CD8-positive, alpha-beta memory T cell (primary cell): ENCODE measurements around the gene LIPC. TPM values are rescaled to one million over a fixed set of nuclear protein-coding genes. Genes with fewer than 3 reads are reported as not detected.

Source experiments
- CTCF ChIA-PET: fragments of 350-600 bp; sonication (Branson Sonifier 250); formaldehyde crosslinking; loops from one replicate; lab custom pipeline; 2021; ENCODE audit warnings: antibody characterized with exemption; lab: Charles Lee
- POLR2A ChIA-PET: fragments of 350-600 bp; sonication (Branson Sonifier 250); formaldehyde crosslinking; loops from one replicate; lab custom pipeline; 2021; ENCODE audit warnings: antibody characterized with exemption; lab: Charles Lee
- DNase-seq, 5 donors: peaks; one replicate each; pipeline versions ENCODE4 v3.0.0 to v3.0.0-alpha.2; 2020 to 2022; ENCODE audit warnings: mixed read lengths in 1 of 5
- H3K27ac ChIP-seq: one replicate; pipeline ENCODE4 v1.7.0; 2013; ENCODE audit warnings: low read depth, mild to moderate bottlenecking, low read length, moderate library complexity
- H3K27me3 ChIP-seq: 2 replicates; pipeline ENCODE4 v1.7.0; 2013; ENCODE audit warnings: low read length, mild to moderate bottlenecking; ENCODE audit not compliant: insufficient read depth, poor library complexity, severe bottlenecking
- H3K36me3 ChIP-seq: 2 replicates; pipeline ENCODE4 v1.7.0; 2013; ENCODE audit warnings: mild to moderate bottlenecking, low read length, moderate library complexity; ENCODE audit not compliant: insufficient read depth
- H3K4me1 ChIP-seq: 2 replicates; pipeline ENCODE4 v1.7.0; 2013; ENCODE audit warnings: mild to moderate bottlenecking, low read length, moderate library complexity; ENCODE audit not compliant: insufficient read depth
- H3K4me3 ChIP-seq: 2 replicates; pipeline ENCODE4 v1.7.0; 2013; ENCODE audit warnings: mild to moderate bottlenecking, low read length
- H3K9me3 ChIP-seq: 2 replicates; pipeline ENCODE4 v1.7.0; 2013; ENCODE audit warnings: mild to moderate bottlenecking, low read length
- H3K27ac Mint-ChIP-seq, 8 donors: one replicate each; pipeline ENCODE4 v1.8.0; 2020 to 2021; ENCODE audit warnings: mixed read lengths in 8 of 8, mild to moderate bottlenecking in 6 of 8, inconsistent platforms in 3 of 8, moderate library complexity in 3 of 8
- H3K27me3 Mint-ChIP-seq, 2 donors: one replicate each; pipeline ENCODE4 v1.8.0; 2020 to 2021; ENCODE audit warnings: mixed read lengths in 2 of 2, mild to moderate bottlenecking in 1 of 2, moderate library complexity in 1 of 2
- H3K36me3 Mint-ChIP-seq, 3 donors: one replicate each; pipeline ENCODE4 v1.8.0; 2020 to 2021; ENCODE audit warnings: mixed read lengths in 3 of 3, inconsistent platforms in 1 of 3, mild to moderate bottlenecking in 1 of 3
- H3K4me1 Mint-ChIP-seq, 3 donors: one replicate each; pipeline ENCODE4 v1.8.0; 2020 to 2021; ENCODE audit warnings: mixed read lengths in 3 of 3, inconsistent platforms in 1 of 3, mild to moderate bottlenecking in 1 of 3
- H3K4me3 Mint-ChIP-seq, 7 donors: one replicate each; pipeline ENCODE4 v1.8.0; 2020 to 2021; ENCODE audit warnings: mixed read lengths in 7 of 7, mild to moderate bottlenecking in 6 of 7, moderate library complexity in 4 of 7, inconsistent platforms in 2 of 7
- H3K9me3 Mint-ChIP-seq, 5 donors: one replicate each; pipeline ENCODE4 v1.8.0; 2020 to 2022; ENCODE audit warnings: mixed read lengths in 5 of 5, mild to moderate bottlenecking in 3 of 5, moderate library complexity in 2 of 5, inconsistent platforms in 1 of 5
- polyA plus RNA-seq: library from polyadenylated mRNA; unstranded; fragments of 300-500 nt; fragmentation: Illumina TruSeq; gene quantifications from one replicate; pipeline ENCODE4 v1.2.3, GENCODE V29; 2021
- total RNA-seq, 2 experiments: library from RNA; stranded (reverse); gene quantifications; one replicate each; pipeline ENCODE4 v1.2.3, GENCODE V29; 2021

Gene LIPC
- total and polyA plus RNA-seq, 3 experiments from 2014 or later: 0.28 to 1.5 (median 0.47) TPM

DNA sequence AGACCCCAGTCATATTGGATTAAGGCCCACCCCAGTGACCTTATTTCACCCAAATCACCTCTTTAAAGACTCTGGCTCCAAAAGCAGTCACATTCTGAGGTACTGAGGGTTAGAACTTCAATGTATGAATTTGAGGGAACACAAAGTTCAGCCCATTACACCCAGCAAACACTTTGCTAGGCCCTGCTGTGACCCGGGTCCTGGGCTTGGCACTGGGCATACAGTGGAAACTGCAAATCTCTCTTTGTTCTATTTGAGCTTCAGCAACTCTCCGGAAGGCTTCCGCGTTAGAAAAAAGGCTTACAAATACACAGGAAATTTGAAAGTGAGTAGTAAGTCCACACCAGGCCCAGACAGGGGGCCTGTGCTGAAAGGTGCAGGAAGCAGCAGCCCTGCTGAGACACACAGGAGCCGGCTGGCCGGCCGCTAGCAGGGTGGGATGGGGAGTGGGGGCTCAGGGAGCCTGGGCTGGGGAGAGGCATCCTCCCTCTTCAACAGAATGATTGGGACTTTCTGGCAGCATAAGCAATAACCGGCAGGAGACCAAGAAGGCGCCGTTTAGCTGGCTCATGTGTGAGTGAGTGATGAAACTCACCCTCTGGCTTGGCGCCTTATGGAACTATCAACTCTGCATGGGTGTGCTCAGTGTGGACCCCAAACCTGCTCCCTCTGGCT, 13.0 kb downstream of the LIPC start:
- H3K4me3 Mint-ChIP-seq: peak overlapping the region in 1 of 7 donors; percentile 15
- ChIA-PET POLR2A (no interaction called here), CTCF (no interaction called here)
- Histone ChIP-seq H3K4me3 (no peak overlapping the region), H3K4me1 (peaks cover 6% of the 10 kb centered on the region), H3K36me3 (no peaks in the 10 kb centered on the region), H3K27ac (no peak overlapping the region), H3K9me3 (no peaks in the 10 kb centered on the region), H3K27me3 (no peaks in the 10 kb centered on the region)
- peak overlapping the region in 3 of 8 donors; percentile 4 to 84 (median 43) for H3K27ac Mint-ChIP-seq
- peak in 1 of 5 donors; percentile 19 for DNase-seq
- peaks cover 0 to 1% of the 10 kb centered on the region in 2 donors for H3K27me3 Mint-ChIP-seq
- H3K36me3 Mint-ChIP-seq: peaks cover 0 to 9% (median 0%) of the 10 kb centered on the region in 3 donors
- H3K9me3 Mint-ChIP-seq: no peaks in the 10 kb centered on the region
- H3K4me1 Mint-ChIP-seq: peaks cover 0 to 32% (median 3%) of the 10 kb centered on the region in 3 donors

DNA sequence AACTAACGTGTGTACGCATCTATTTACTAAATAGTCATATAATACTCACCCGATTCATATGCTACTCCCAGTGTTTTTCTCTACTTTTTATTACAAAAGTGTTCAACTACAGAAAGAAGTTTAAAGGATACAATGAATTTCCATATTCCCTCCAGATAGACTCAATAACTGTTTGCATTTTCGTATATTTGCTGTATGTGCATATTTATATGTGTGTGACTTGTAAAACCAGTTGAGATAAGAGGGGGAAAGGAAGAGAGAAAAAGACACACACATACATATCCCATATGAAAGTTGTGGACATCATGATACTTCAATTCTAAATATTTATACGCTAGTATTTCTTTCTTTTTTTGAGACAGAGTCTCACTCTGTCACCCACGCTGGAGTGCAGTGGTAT, 14.1 kb downstream of the LIPC start:
- CTCF ChIA-PET: no interaction called here

DNA sequence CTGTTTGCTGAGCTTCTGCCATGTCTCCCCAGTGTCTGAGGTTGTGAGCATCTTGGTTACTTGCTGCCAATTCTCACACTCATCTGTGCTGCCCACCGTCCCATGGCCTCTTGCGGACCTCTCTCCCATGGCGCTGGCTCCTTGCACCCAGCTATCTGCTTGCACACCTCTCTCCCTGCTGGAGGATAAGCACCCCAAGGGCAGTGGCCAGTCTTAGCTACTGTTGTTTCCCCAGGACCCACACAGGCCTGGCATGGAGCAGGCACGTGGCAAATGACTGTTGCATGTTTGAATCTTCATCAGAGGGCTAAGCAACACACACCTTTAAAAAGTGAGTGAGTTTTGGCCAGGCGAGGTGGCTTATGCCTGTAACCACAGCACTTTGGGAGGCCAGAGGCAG, 14.7 kb downstream of the LIPC start:
- H3K9me3 ChIP-seq: no peaks in the 10 kb centered on the region
- peaks cover 0 to 1% of the 10 kb centered on the region in 2 donors for H3K27me3 Mint-ChIP-seq
- ChIA-PET POLR2A (no interaction called here), CTCF (interaction anchor here (1.1 kb wide), 1 partner anchor 25 kb away, joined by 3 read pairs; no protein-coding TSS in a partner anchor)
- H3K36me3 ChIP-seq: no peaks in the 10 kb centered on the region
- no peak overlapping the region for H3K27ac Mint-ChIP-seq
- H3K4me3 ChIP-seq: no peak overlapping the region
- peaks cover 6% of the 10 kb centered on the region for H3K4me1 ChIP-seq
- peaks cover 0 to 17% (median 3%) of the 10 kb centered on the region in 3 donors for H3K4me1 Mint-ChIP-seq
- peaks cover 0 to 16% (median 0%) of the 10 kb centered on the region in 3 donors for H3K36me3 Mint-ChIP-seq
- no peak overlapping the region for H3K27ac ChIP-seq
- H3K27me3 ChIP-seq: no peaks in the 10 kb centered on the region
- H3K4me3 Mint-ChIP-seq: no peak overlapping the region
- H3K9me3 Mint-ChIP-seq: no peaks in the 10 kb centered on the region
- DNase-seq: no peak

More for the DNA sequence above, 14.1 kb downstream of the LIPC start:
- peaks cover 0 to 1% of the 10 kb centered on the region in 2 donors for H3K27me3 Mint-ChIP-seq
- H3K4me3 Mint-ChIP-seq: peak overlapping the region in 1 of 7 donors; percentile 24
- H3K36me3 ChIP-seq: no peaks in the 10 kb centered on the region
- H3K27ac Mint-ChIP-seq: peak overlapping the region in 1 of 8 donors; percentile 84
- no peaks in the 10 kb centered on the region for H3K9me3 Mint-ChIP-seq
- peaks cover 0 to 15% (median 0%) of the 10 kb centered on the region in 3 donors for H3K36me3 Mint-ChIP-seq
- peaks cover 0 to 22% (median 3%) of the 10 kb centered on the region in 3 donors for H3K4me1 Mint-ChIP-seq
- H3K4me1 ChIP-seq: peaks cover 6% of the 10 kb centered on the region
- no peaks in the 10 kb centered on the region for H3K27me3 ChIP-seq
- no peak overlapping the region for H3K4me3 ChIP-seq
- DNase-seq: no peak
- POLR2A ChIA-PET: no interaction called here
- H3K9me3 ChIP-seq: no peaks in the 10 kb centered on the region
- H3K27ac ChIP-seq: no peak overlapping the region

DNA sequence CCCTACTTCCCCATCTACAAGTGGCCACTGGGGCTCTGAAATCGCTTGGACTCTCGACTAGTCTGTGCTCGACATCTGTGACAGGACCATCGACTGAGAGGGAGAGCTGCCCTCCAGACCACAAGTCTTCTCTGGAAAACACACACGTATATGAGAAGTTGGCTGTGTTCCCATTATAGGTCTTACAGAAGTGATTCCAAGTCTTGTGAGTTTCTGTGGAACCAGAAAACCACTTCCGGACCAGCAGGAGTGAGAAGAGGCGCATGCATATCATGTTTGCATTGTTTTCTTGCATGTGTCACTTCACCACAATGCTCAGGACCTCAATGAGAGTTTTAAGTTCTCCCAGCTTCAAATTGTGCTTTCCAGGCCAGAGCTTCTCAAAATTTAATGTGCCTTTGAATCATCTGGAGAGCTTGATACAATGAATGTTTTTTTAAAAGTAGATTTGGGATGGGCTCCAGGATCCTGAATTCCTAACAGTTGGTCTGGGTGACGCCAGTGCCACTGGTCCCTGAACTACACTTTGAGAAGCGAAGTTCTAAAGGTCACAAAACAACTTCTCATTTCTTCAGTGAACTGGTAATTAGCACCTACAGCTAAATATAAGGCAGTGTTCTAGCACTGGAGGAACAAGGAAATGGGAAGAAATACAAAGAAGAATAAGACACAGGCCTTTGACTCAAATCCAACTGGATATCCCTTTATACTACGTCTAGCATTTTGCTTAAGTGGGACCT, 15.7 kb downstream of the LIPC start:
- Histone ChIP-seq H3K36me3 (no peaks in the 10 kb centered on the region), H3K27ac (no peak overlapping the region), H3K4me1 (peaks cover 6% of the 10 kb centered on the region), H3K9me3 (no peaks in the 10 kb centered on the region), H3K27me3 (no peaks in the 10 kb centered on the region), H3K4me3 (no peak overlapping the region)
- H3K4me1 Mint-ChIP-seq: peaks cover 0 to 10% (median 3%) of the 10 kb centered on the region in 3 donors
- peaks cover 0 to 1% of the 10 kb centered on the region in 2 donors for H3K27me3 Mint-ChIP-seq
- no peak for DNase-seq
- peak overlapping the region in 1 of 8 donors; percentile 77 for H3K27ac Mint-ChIP-seq
- H3K9me3 Mint-ChIP-seq: no peaks in the 10 kb centered on the region
- ChIA-PET CTCF (interaction anchor here (1.1 kb wide), 1 partner anchor 26 kb away, joined by 3 read pairs; no protein-coding TSS in a partner anchor), POLR2A (interaction anchor here (0.6 kb wide), 1 partner anchor 126 kb away, joined by 3 read pairs; no protein-coding TSS in a partner anchor)
- no peak overlapping the region for H3K4me3 Mint-ChIP-seq
- peaks cover 0 to 20% (median 0%) of the 10 kb centered on the region in 3 donors for H3K36me3 Mint-ChIP-seq

DNA sequence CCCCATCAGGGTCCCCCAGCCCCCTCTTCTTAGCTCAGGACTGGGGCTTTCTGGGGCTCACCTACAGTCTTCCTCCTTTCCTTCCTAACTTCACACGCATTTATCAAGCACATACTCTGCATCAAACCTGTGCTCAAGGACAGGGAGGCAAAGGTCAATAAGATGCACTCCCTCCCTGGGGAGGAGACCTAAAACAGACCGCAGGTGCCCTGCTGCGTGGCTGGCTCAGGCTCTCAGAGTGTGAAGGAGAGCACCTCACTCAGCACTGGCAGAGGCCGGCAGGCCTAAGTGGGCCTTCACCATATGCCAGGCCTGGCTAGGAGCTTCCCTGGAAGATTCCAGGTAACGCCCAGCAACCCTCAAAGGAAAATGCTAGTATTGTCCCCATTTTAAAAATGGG, 16.5 kb downstream of the LIPC start:
- peak overlapping the region in 3 of 8 donors; percentile 13 to 38 (median 27) for H3K27ac Mint-ChIP-seq
- POLR2A ChIA-PET: no interaction called here
- peaks cover 0 to 10% (median 3%) of the 10 kb centered on the region in 3 donors for H3K4me1 Mint-ChIP-seq
- peaks cover 0 to 27% (median under 1%) of the 10 kb centered on the region in 3 donors for H3K36me3 Mint-ChIP-seq
- Histone ChIP-seq H3K27me3 (no peaks in the 10 kb centered on the region), H3K27ac (no peak overlapping the region), H3K4me3 (no peak overlapping the region), H3K9me3 (no peaks in the 10 kb centered on the region), H3K36me3 (no peaks in the 10 kb centered on the region), H3K4me1 (peaks cover 6% of the 10 kb centered on the region)
- no peak overlapping the region for H3K4me3 Mint-ChIP-seq
- H3K9me3 Mint-ChIP-seq: no peaks in the 10 kb centered on the region
- CTCF ChIA-PET: no interaction called here
- H3K27me3 Mint-ChIP-seq: peaks cover 0 to 1% of the 10 kb centered on the region in 2 donors
- DNase-seq: no peak

DNA sequence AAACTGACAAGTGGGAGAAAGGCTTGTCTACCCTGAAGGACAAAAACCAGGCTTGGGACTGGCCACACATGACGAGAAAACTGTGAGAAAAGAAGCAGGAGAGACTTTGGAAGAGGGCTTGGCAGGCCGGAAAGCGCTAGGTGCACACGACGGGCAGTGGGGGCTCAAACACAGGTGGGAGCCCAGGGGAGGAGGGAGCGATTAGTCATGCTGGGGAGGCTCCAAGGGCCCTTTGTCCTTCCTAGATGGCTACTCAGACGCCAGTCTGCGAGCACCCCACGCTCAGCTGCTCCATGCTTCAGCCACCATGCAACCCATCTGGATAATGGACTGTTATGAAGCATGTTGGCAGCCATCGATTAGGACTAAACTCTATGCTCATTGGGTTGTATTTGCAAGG, 17.1 kb downstream of the LIPC start:
- Mint-ChIP-seq H3K36me3 (peaks cover 0 to 28% (median 2%) of the 10 kb centered on the region in 3 donors), H3K9me3 (no peaks in the 10 kb centered on the region), H3K27ac (peak overlapping the region in 1 of 8 donors; percentile 13), H3K4me1 (peaks cover 0 to 10% (median 0%) of the 10 kb centered on the region in 3 donors), H3K27me3 (peaks cover 0 to 1% of the 10 kb centered on the region in 2 donors), H3K4me3 (no peak overlapping the region)
- ChIA-PET CTCF (no interaction called here), POLR2A (no interaction called here)
- Histone ChIP-seq H3K9me3 (no peaks in the 10 kb centered on the region), H3K4me3 (no peak overlapping the region), H3K36me3 (no peaks in the 10 kb centered on the region), H3K27ac (no peak overlapping the region), H3K4me1 (peaks cover 6% of the 10 kb centered on the region), H3K27me3 (no peaks in the 10 kb centered on the region)
- DNase-seq: no peak

DNA sequence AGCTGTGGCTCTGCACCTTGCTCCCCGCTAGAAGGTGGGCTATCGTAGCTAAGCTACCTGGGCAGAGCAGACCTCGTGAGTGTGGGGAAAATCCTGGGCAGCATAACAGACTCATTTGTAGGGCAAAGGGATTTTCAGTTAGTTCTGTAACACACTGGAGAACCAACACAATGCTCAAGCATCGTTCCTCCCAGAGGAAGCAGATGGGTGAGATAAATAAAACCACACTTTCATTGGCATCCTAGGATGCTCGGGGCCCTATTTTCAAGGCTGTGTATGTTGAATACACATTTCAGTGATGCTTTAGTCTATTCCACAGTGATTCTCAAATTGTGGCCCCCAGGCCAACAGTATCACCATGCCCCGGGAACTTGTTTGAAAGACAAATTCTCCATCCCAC, 20.0 kb downstream of the LIPC start:
- DNase-seq: peak in 1 of 5 donors; percentile 13
- Histone ChIP-seq H3K36me3 (no peaks in the 10 kb centered on the region), H3K4me3 (no peak overlapping the region), H3K9me3 (no peaks in the 10 kb centered on the region), H3K27ac (no peak overlapping the region), H3K27me3 (no peaks in the 10 kb centered on the region), H3K4me1 (peaks cover 6% of the 10 kb centered on the region)
- POLR2A ChIA-PET: no interaction called here
- Mint-ChIP-seq H3K27me3 (peaks cover 0 to 1% of the 10 kb centered on the region in 2 donors), H3K36me3 (peaks cover 0 to 25% (median 5%) of the 10 kb centered on the region in 3 donors), H3K9me3 (no peaks in the 10 kb centered on the region), H3K27ac (no peak overlapping the region), H3K4me1 (peaks cover 2 to 21% (median 5%) of the 10 kb centered on the region in 3 donors), H3K4me3 (no peak overlapping the region)
- CTCF ChIA-PET: no interaction called here

DNA sequence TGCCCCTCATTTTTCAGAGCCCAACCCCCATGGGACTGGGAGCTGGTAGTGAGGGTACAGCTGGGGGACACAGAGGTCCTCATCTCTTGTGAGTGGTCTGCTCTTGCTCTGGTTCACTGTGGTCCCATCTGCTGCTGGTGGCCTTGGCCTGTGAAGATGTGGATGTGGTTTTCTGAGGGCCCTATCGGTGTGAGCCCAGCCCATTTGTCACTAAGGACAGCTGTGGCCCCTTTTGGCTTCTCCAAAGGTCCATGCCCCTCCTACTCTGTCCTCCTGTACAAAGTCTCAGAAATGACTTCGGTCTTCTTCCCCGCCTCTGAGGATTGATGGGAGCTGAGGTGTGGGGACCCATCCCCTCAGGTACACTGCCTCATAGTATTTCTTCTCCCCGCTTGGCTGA, 21.0 kb downstream of the LIPC start:
- Histone ChIP-seq H3K27ac (no peak overlapping the region), H3K4me3 (no peak overlapping the region), H3K9me3 (no peaks in the 10 kb centered on the region), H3K27me3 (no peaks in the 10 kb centered on the region), H3K4me1 (peaks cover 1% of the 10 kb centered on the region), H3K36me3 (no peaks in the 10 kb centered on the region)
- ChIA-PET CTCF (no interaction called here), POLR2A (no interaction called here)
- Mint-ChIP-seq H3K9me3 (no peaks in the 10 kb centered on the region), H3K27ac (peak overlapping the region in 1 of 8 donors; percentile 74), H3K36me3 (peaks cover 0 to 25% (median 5%) of the 10 kb centered on the region in 3 donors), H3K4me1 (peaks cover 8 to 27% (median 11%) of the 10 kb centered on the region in 3 donors), H3K27me3 (peaks cover 0 to 1% of the 10 kb centered on the region in 2 donors), H3K4me3 (no peak overlapping the region)
- no peak for DNase-seq
